SK-N-SH (cell line): ENCODE measurements around the gene NECAB2.

Experiments used
- CTCF ChIP-seq: fragments of 200-600 bp; sonication (generic); IDR thresholded peaks from 2 replicates; pipeline ENCODE4 v1.6.1; 2017; ENCODE audit warnings: antibody characterized with exemption, mild to moderate bottlenecking, moderate library complexity
- EP300 ChIP-seq, 2 experiments: IDR thresholded peaks; 2 replicates each; pipeline versions ENCODE4 v1.4.0 to v1.6.1; 2012; ENCODE audit warnings: borderline replicate concordance in 1 of 2, low read depth in 1 of 2, low read length in 1 of 2
- PBX3 ChIP-seq: IDR thresholded peaks from 2 replicates; pipeline ENCODE4; 2012
- RFX5 ChIP-seq: IDR thresholded peaks from 2 replicates; pipeline ENCODE4 v1.6.1; 2012; ENCODE audit warnings: mild to moderate bottlenecking, improper control_type of control experiment, low read length
- RXRA ChIP-seq: IDR thresholded peaks from 2 replicates; pipeline ENCODE4 v1.4.0; 2012; ENCODE audit warnings: low read depth, mild to moderate bottlenecking, borderline replicate concordance
- TEAD4 ChIP-seq: IDR thresholded peaks from 2 replicates; pipeline ENCODE4 v1.4.0; 2012; ENCODE audit warnings: mild to moderate bottlenecking, borderline replicate concordance; ENCODE audit not compliant: insufficient read depth
- TF ChIP-seq, protein P1 (sequence below): IDR thresholded peaks from 2 replicates; pipeline ENCODE4 v1.4.0; 2012; ENCODE audit warnings: low read depth, borderline replicate concordance
- TF ChIP-seq, protein P2 (sequence below): IDR thresholded peaks from 2 replicates; pipeline ENCODE4 v1.4.0; 2012; ENCODE audit warnings: low read depth

DNA sequence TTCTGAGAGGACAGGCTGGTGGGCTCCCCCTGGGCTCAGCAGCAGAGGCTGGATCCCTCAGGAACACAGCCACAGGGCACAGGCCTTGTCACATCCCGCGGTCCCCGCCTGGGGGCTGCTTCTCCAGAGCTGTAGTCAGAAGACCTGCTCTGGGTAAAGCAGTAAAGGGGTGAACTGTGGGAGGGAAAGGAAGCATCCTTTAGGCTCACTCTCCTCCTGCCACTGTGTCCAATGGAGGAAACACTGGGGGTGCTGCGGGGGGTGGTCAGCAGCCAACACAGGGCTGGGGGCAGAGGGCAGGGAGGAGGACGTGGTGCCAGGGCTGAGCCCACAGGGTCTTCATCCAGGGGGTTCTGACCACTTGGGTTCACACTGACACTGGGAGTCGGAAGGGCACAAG is 79.6 kb downstream of the NECAB2 start:
- TF ChIP-seq CTCF (no peak), TEAD4 (no peak), RFX5 (no peak), PBX3 (no peak), RXRA (no peak), EP300 (IDR thresholded peaks at IDR 0.05; ENCODE audit: borderline replicate concordance in 1 of 2, low read depth in 1 of 2, low read length in 1 of 2) (no peak)
- TF ChIP-seq, protein P1, sequence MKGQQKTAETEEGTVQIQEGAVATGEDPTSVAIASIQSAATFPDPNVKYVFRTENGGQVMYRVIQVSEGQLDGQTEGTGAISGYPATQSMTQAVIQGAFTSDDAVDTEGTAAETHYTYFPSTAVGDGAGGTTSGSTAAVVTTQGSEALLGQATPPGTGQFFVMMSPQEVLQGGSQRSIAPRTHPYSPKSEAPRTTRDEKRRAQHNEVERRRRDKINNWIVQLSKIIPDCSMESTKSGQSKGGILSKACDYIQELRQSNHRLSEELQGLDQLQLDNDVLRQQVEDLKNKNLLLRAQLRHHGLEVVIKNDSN = no peak
- TF ChIP-seq, protein P2, sequence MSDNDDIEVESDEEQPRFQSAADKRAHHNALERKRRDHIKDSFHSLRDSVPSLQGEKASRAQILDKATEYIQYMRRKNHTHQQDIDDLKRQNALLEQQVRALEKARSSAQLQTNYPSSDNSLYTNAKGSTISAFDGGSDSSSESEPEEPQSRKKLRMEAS = no peak
